Right lobe of liver (tissue), 4 donors: ENCODE data around the gene TDG.

Experiments
- POLR2A ChIP-seq: fragments of 450-650 bp; IDR thresholded peaks from one replicate; pipeline ENCODE4 v1.6.1; 2017; ENCODE audit warnings: antibody characterized with exemption, mild to moderate bottlenecking
- TF ChIP-seq, protein P1 (sequence below), 4 donors: fragments of 200-600 bp in 3 of 4; fragments of 450-650 bp in 1 of 4; IDR thresholded peaks; one replicate each; pipeline versions ENCODE4 v1.5.1 to v1.8.0; 2016 to 2022; ENCODE audit warnings: antibody characterized with exemption in 4 of 4, mild to moderate bottlenecking in 2 of 4
- donor health status: DM: no; HTN: no; CAD: no.
- donor health status: DM: no; HTN: no; CAD: no.
- donor health status: DM: no; HTN: yes; CAD: no.

DNA sequence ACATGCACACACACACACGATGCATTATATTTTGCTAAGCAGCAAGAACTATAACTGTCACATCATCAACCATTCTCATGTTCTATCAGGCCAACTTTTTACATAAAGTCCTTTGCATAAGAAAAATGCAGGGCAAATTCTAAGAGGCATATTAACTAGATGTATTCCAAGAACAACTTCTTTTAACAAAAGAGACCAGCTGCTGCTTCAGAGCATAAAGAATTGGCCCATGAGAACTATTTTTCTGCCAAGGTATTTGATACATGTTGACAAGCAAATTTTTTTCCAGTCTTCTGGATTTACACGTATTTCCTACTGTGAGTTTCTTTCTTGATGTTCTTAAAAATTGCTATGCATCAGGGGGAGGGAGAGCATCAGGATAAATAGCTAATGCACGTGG, 57.1 kb downstream of the TDG start:
- TF ChIP-seq, protein P1, sequence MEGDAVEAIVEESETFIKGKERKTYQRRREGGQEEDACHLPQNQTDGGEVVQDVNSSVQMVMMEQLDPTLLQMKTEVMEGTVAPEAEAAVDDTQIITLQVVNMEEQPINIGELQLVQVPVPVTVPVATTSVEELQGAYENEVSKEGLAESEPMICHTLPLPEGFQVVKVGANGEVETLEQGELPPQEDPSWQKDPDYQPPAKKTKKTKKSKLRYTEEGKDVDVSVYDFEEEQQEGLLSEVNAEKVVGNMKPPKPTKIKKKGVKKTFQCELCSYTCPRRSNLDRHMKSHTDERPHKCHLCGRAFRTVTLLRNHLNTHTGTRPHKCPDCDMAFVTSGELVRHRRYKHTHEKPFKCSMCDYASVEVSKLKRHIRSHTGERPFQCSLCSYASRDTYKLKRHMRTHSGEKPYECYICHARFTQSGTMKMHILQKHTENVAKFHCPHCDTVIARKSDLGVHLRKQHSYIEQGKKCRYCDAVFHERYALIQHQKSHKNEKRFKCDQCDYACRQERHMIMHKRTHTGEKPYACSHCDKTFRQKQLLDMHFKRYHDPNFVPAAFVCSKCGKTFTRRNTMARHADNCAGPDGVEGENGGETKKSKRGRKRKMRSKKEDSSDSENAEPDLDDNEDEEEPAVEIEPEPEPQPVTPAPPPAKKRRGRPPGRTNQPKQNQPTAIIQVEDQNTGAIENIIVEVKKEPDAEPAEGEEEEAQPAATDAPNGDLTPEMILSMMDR (IDR thresholded peaks at IDR 0.05) = no peak
- no peak for TF ChIP-seq POLR2A
